ENCODE measurements around the gene ELP6. TPM values are rescaled to one million over a fixed set of nuclear protein-coding genes. Genes with fewer than 3 reads are reported as not detected.

The ELP6 gene
- 22.1 TPM for total RNA-seq

- H3K27me3 ChIP-seq: no peaks in the 10 kb centered on the region
- no peaks in the 10 kb centered on the region for H3K36me3 ChIP-seq
- peak within 1 kb of the TSS; percentile 98 for H3K27ac ChIP-seq
- peak within 1 kb of the TSS; percentile 77 to 80 for H3K4me3 ChIP-seq
- peaks cover 9% of the 10 kb centered on the region for H3K4me1 ChIP-seq
- peak in 1 of 2 donors; percentile 95 for DNase-seq (ENCODE audit: extremely low spot score in 2 of 2)
- TF ChIP-seq POLR2AphosphoS5 (IDR thresholded peaks at IDR 0.05; ENCODE audit: insufficient read depth in 1 of 2, low read depth in 1 of 2): peak; percentile 90 to 95
- TF ChIP-seq POLR2A (IDR thresholded peaks at IDR 0.05): no peak
- TF ChIP-seq CTCF (IDR thresholded peaks at IDR 0.05): peak in 2 of 3 experiments; percentile 23 to 25
- no peaks in the 10 kb centered on the region for H3K9me3 ChIP-seq
- intact Hi-C loops (cut with DNase I): no loop called here
Observed at GRCh38 chr3:47513125-47513929, at the start of gene ELP6. Gene ELP6, minus strand, starts transcription at chr3:47513712. Its CDS starts 122 bp downstream, at chr3:47513590.

- Histone ChIP-seq H3K4me1 (no peaks in the 10 kb centered on the region), H3K36me3 (no peaks in the 10 kb centered on the region), H3K27me3 (no peaks in the 10 kb centered on the region), H3K9me3 (no peaks in the 10 kb centered on the region), H3K27ac (no peak overlapping the region), H3K4me3 (no peak overlapping the region)
- TF ChIP-seq POLR2AphosphoS5 (IDR thresholded peaks at IDR 0.05; ENCODE audit: insufficient read depth in 1 of 2, low read depth in 1 of 2) (no peak), CTCF (IDR thresholded peaks at IDR 0.05) (no peak), POLR2A (IDR thresholded peaks at IDR 0.05) (no peak)
- intact Hi-C loops (cut with DNase I): no loop called here
- DNase-seq (ENCODE audit: extremely low spot score in 2 of 2): no peak
Observed at GRCh38 chr3:47556351-47556750, 42.8 kb upstream of the ELP6 start.

GRCh38 chr3:47554335-47554734, 40.8 kb upstream of the ELP6 start:
- H3K4me1 ChIP-seq: no peaks in the 10 kb centered on the region
- H3K9me3 ChIP-seq: no peaks in the 10 kb centered on the region
- no peak overlapping the region for H3K27ac ChIP-seq
- intact Hi-C loops (cut with DNase I): no loop called here
- DNase-seq (ENCODE audit: extremely low spot score in 2 of 2): no peak
- no peaks in the 10 kb centered on the region for H3K27me3 ChIP-seq
- no peaks in the 10 kb centered on the region for H3K36me3 ChIP-seq
- TF ChIP-seq POLR2A (IDR thresholded peaks at IDR 0.05) (no peak), CTCF (IDR thresholded peaks at IDR 0.05) (no peak), POLR2AphosphoS5 (IDR thresholded peaks at IDR 0.05; ENCODE audit: insufficient read depth in 1 of 2, low read depth in 1 of 2) (no peak)
- H3K4me3 ChIP-seq: no peak overlapping the region

GRCh38 chr3:47553407-47553806, 39.9 kb upstream of the ELP6 start:
- Histone ChIP-seq H3K4me3 (no peak overlapping the region), H3K27ac (no peak overlapping the region), H3K9me3 (no peaks in the 10 kb centered on the region), H3K36me3 (no peaks in the 10 kb centered on the region), H3K4me1 (no peaks in the 10 kb centered on the region), H3K27me3 (no peaks in the 10 kb centered on the region)
- TF ChIP-seq POLR2A (IDR thresholded peaks at IDR 0.05) (no peak), POLR2AphosphoS5 (IDR thresholded peaks at IDR 0.05; ENCODE audit: insufficient read depth in 1 of 2, low read depth in 1 of 2) (no peak)
- intact Hi-C loops (cut with DNase I): no loop called here
- DNase-seq (ENCODE audit: extremely low spot score in 2 of 2): no peak

GRCh38 chr3:47542471-47543173, 29.1 kb upstream of the ELP6 start:
- no peaks in the 10 kb centered on the region for H3K4me1 ChIP-seq
- H3K27ac ChIP-seq: no peak overlapping the region
- no peaks in the 10 kb centered on the region for H3K27me3 ChIP-seq
- H3K36me3 ChIP-seq: no peaks in the 10 kb centered on the region
- H3K9me3 ChIP-seq: no peaks in the 10 kb centered on the region
- intact Hi-C loops (cut with DNase I): no loop called here
- no peak for DNase-seq (ENCODE audit: extremely low spot score in 2 of 2)
- TF ChIP-seq POLR2AphosphoS5 (IDR thresholded peaks at IDR 0.05; ENCODE audit: insufficient read depth in 1 of 2, low read depth in 1 of 2) (no peak), CTCF (IDR thresholded peaks at IDR 0.05) (no peak)
- no peak overlapping the region for H3K4me3 ChIP-seq
